Uterus (tissue), 2 donors: ENCODE measurements around the gene RIMKLB.

ENCODE experiments used
- POLR2A ChIP-seq, 2 donors: fragments of 450-650 bp; IDR thresholded peaks; one replicate each; pipeline ENCODE4 v1.6.1; 2016; ENCODE audit warnings: antibody characterized with exemption in 2 of 2, mild to moderate bottlenecking in 1 of 2, moderate library complexity in 1 of 2
- TF ChIP-seq, protein P1 (sequence below), 4 experiments: fragments of 200-600 bp in 2 of 4; fragments of 450-650 bp in 2 of 4; sonication (generic) in 2 of 4; IDR thresholded peaks; one replicate each; pipeline ENCODE4 v1.5.1; 2016 to 2019; ENCODE audit warnings: antibody characterized with exemption in 4 of 4, mild to moderate bottlenecking in 2 of 4, moderate library complexity in 1 of 4

DNA sequence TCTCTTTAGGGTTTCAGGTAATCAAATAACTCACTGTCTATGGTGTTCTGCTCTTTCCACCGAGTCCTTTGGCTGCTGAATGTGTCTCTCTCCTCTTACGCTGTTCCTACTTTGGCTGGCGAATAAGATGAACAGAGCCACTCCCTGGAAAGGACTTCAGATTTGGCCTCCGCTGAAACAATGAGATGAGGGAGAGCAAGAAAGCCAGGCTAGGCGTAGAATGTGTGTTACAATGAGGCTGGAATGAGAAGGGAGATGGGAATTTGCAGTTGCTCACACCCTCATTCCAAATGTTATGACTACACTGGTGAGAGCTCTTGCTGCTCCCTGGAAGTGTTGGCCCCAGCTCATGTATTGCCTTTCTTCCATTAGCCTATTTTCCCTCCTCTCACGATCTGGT, 35.2 kb upstream of the RIMKLB start, which contains the start of gene MFAP5:
- TF ChIP-seq, protein P1, sequence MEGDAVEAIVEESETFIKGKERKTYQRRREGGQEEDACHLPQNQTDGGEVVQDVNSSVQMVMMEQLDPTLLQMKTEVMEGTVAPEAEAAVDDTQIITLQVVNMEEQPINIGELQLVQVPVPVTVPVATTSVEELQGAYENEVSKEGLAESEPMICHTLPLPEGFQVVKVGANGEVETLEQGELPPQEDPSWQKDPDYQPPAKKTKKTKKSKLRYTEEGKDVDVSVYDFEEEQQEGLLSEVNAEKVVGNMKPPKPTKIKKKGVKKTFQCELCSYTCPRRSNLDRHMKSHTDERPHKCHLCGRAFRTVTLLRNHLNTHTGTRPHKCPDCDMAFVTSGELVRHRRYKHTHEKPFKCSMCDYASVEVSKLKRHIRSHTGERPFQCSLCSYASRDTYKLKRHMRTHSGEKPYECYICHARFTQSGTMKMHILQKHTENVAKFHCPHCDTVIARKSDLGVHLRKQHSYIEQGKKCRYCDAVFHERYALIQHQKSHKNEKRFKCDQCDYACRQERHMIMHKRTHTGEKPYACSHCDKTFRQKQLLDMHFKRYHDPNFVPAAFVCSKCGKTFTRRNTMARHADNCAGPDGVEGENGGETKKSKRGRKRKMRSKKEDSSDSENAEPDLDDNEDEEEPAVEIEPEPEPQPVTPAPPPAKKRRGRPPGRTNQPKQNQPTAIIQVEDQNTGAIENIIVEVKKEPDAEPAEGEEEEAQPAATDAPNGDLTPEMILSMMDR (IDR thresholded peaks at IDR 0.05), result no peak
- no peak for TF ChIP-seq POLR2A (IDR thresholded peaks at IDR 0.05)
